LNCaP clone FGC (cell line): ENCODE data around the gene NKPD1.

Experiments used
- DNase-seq: peaks from one replicate; pipeline ENCODE4 v3.0.0-alpha.2; 2011; ENCODE audit warnings: low read depth
- H3K4me3 ChIP-seq: 2 replicates; pipeline ENCODE4 v1.5.1; 2011; ENCODE audit warnings: mild to moderate bottlenecking, low read depth, low read length, control low read depth
- TF ChIP-seq, protein P1 (sequence below): IDR thresholded peaks from 2 replicates; pipeline ENCODE4 v1.5.1; 2012; ENCODE audit warnings: mild to moderate bottlenecking; ENCODE audit not compliant: control insufficient read depth, insufficient read depth; ENCODE audit errors: extremely low read depth

The NKPD1 gene

GRCh38 chr19:45130236-45130635 lies 30.5 kb downstream of the NKPD1 start:
- H3K4me3 ChIP-seq = no peak overlapping the region

GRCh38 chr19:45128806-45129205 lies 32.0 kb downstream of the NKPD1 start:
- DNase-seq = no peak
- TF ChIP-seq, protein P1, sequence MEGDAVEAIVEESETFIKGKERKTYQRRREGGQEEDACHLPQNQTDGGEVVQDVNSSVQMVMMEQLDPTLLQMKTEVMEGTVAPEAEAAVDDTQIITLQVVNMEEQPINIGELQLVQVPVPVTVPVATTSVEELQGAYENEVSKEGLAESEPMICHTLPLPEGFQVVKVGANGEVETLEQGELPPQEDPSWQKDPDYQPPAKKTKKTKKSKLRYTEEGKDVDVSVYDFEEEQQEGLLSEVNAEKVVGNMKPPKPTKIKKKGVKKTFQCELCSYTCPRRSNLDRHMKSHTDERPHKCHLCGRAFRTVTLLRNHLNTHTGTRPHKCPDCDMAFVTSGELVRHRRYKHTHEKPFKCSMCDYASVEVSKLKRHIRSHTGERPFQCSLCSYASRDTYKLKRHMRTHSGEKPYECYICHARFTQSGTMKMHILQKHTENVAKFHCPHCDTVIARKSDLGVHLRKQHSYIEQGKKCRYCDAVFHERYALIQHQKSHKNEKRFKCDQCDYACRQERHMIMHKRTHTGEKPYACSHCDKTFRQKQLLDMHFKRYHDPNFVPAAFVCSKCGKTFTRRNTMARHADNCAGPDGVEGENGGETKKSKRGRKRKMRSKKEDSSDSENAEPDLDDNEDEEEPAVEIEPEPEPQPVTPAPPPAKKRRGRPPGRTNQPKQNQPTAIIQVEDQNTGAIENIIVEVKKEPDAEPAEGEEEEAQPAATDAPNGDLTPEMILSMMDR = no peak
- no peak overlapping the region for H3K4me3 ChIP-seq

More at GRCh38 chr19:45130236-45130635, 30.5 kb downstream of the NKPD1 start:
- TF ChIP-seq, protein P1 = no peak
- DNase-seq = no peak

- no peak overlapping the region for H3K4me3 ChIP-seq
- no peak for DNase-seq
- TF ChIP-seq, protein P1 = no peak
Observed at GRCh38 chr19:45128146-45128545, 32.6 kb downstream of the NKPD1 start.

DNA sequence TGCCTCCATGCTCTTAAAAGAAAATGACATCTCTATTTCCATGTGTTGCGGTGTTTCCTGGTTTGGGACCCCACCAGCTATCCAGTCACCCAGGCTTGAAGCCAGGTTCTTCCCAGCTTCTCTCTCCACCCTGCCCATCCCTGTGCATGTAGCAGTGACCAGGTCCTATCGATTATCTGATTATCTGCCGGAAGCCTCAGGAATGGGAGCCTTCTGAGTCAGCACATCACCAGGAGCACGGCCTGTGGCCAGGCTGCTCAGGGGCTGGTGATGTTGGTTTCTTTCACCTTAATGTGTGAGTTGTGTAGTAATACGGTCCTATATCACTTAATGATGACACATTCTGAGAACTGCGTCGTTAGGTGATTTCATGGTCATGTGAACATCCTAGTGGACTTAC lies 34.1 kb downstream of the NKPD1 start:
- DNase-seq = no peak
- no peak overlapping the region for H3K4me3 ChIP-seq
- TF ChIP-seq, protein P1 = no peak

DNA sequence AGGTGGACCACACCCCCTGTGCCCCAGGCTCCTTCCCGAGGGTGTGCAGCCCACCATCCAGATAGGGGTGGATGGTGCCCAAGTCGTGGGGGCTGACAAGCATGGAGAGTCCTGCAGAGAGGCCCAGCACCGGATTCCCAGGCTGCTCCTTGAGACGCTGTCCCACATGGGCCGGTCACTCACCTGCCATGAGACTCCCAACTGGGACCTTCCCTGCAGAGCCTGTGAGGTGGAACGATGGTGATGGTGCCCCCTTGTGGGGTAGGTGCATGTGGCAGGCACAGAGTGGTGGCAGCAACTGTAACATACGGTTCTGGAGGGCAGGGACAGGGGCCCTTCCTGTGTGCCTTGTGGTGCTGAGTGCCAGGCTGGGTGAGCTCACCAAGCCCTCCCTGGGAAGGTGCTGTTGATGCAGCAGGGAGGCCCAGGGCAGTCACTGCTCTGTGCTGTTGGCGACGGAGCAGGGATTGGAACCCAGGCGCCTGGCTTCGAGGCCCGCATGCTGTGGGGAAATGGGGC lies 34.7 kb downstream of the NKPD1 start:
- no peak for DNase-seq
- no peak overlapping the region for H3K4me3 ChIP-seq
- TF ChIP-seq, protein P1 = peak; percentile 48

- TF ChIP-seq, protein P1 = no peak
- H3K4me3 ChIP-seq = no peak overlapping the region
- DNase-seq = no peak
Observed at GRCh38 chr19:45125360-45125759, 35.4 kb downstream of the NKPD1 start.

DNA sequence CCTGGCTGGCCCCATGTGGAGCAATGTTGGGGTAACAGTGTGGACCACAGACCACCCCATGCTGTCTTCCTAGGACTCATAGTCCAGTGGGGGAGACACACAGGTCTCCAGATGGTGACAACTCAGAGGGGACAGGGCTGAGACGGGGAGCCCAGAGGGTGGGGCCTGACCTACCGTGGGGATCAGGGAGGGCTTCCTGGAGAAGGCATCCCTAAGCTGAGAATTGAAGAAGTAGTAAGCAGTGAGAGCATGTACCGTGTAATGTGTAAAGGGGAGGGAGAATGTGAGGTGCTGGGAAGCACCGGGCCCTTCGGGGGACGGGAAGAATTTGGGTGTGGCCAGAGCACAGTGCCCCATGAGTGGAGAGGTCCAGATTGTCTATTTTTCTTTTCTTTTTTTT lies 36.8 kb downstream of the NKPD1 start:
- no peak overlapping the region for H3K4me3 ChIP-seq
- DNase-seq = no peak
- TF ChIP-seq, protein P1 = no peak
